Hematopoietic multipotent progenitor cell treated with erythropoietin and hydrocortisone succinate and interleukin-3 and kit ligand, for 15 days (in vitro differentiated cells): ENCODE results near the gene THUMPD2.

Experiments
- DNase-seq: peaks from one replicate; pipeline ENCODE4 v3.0.0-alpha.2; 2015; ENCODE audit warnings: low spot score

The THUMPD2 gene

DNA sequence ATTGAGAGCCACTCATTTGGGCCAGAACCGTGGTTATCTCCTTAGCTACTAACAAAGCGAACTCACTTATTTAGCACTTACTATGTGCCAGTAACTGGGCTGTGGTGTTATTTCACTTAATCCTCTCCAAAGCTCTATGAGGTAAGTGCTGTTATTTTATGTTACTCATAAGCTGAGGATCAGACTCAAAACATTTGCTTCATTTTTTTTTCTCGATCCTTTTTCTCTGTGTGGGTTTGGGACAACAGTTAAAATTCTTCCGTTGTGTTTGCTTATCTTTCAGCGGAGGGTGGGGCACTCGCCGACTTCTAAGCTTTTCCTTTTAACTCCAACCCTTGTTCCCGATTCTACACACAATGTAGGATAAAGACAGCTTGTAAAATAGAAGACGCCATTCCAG lies 60.6 kb downstream of the THUMPD2 start:
- DNase-seq, result no peak

DNA sequence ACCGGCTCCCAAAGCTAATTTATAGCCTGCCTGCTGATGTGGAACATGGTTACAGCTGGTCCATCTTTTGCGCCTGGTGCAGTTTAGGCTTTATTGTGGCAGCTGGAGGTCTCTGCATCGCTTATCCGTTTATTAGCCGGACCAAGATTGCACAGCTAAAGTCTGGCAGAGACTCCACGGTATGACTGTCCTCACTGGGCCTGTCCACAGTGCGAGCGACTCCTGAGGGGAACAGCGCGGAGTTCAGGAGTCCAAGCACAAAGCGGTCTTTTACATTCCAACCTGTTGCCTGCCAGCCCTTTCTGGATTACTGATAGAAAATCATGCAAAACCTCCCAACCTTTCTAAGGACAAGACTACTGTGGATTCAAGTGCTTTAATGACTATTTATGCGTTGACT lies 62.0 kb downstream of the THUMPD2 start:
- DNase-seq, result no peak

GRCh38 chr2:39715822-39716221 lies 63.2 kb downstream of the THUMPD2 start:
- DNase-seq, result no peak

DNA sequence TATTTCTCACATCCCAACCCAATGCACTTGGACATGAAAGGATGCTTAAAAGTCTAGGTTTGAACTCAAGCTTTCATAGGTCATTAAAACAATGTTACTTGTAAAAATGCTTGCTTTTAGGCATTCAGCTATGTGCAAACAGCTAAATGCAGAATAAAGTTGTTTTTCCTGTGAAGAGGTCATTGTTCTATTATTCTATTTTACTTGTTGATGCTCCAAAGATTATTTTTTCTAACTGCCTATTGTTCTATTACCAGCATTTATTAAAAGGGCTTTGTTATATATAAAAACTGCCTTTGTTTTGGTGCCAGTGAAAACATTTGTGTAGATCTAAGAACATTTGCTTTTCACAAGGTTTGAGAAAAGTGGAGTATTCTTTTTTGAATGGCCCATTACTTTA lies 64.0 kb downstream of the THUMPD2 start:
- DNase-seq, result no peak

- no peak for DNase-seq
Measured at GRCh38 chr2:39712953-39713352, 66.1 kb downstream of the THUMPD2 start.

DNA sequence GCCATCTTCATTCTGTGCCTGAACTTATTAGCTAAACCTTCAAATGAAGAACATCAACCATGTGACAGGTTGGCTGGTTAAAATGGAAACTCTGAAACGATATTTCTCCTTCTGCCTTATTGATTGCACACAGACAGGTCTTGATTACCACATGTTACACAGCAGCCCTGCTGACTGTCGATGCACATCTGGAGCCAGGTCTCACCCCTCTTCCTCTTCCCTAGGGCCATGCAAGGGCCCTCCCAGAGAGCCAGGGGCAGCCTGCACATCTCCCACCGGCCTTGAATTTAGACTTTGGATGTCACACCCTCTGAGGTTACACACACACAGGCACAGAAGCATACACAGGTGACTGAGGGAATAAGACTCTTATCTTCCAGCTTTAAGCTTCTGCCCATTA lies 68.3 kb downstream of the THUMPD2 start:
- no peak for DNase-seq

DNA sequence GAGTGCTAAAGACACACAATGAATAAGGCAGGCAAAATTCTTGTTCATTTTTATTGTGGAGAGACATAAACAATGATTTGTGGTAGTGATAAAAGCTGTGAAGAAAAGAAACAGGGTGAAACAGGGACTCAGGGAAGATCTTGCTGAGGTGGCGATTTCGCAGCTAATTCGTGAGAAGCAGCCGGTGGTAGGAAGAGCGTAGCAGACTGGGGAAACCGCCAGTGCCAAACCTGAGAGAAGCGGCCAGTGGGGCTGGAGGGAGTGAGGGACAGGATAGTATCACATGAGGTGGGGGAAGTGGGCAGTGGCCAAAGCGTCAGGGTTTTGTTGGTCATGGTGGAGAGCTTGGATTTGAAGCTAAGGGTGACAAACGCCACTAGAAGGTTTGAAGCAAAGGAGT lies 71.1 kb downstream of the THUMPD2 start:
- DNase-seq, result no peak

DNA sequence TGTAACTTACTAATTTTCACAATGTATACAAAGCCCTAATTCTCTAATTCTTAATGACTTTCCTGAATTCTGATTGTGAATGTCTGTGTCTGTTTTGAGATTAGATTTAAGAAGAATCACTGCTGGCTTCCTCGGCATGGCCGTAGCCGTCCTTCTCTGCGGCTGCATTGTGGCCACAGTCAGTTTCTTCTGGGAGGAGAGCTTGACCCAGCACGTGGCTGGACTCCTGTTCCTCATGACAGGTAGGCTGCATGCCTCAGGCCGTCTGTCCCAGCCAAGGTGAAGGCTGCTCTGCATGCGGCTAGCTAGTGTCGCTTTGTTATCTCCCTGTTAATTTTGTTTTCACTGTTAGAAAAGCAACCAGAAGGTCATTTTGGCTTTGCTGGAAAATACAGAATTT lies 72.1 kb downstream of the THUMPD2 start:
- DNase-seq, result no peak

- no peak for DNase-seq
Measured at GRCh38 chr2:39706312-39706711, 72.7 kb downstream of the THUMPD2 start.

DNA sequence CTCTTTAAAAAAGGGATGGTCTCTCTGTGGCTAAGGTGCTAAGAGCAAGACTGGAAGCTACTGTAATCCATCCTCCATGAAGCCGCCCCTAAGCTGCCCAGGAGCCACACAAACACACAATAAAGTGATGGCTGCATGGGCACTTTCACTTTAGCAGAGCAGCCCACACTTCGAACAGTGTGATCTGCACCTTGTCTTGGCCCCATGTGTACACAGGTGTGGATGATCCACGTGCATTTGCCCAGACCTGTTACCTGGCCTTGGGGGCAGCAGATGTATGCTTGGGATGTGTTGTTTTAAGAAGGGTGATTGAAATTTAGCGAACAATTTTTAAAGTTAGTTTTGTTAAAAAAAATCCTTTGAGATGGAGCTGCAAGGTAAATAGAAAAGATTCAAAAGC lies 73.4 kb downstream of the THUMPD2 start:
- DNase-seq, result no peak

GRCh38 chr2:39704540-39704939 lies 74.5 kb downstream of the THUMPD2 start:
- no peak for DNase-seq

- DNase-seq, result no peak
Measured at GRCh38 chr2:39703181-39703872, 75.7 kb downstream of the THUMPD2 start.

GRCh38 chr2:39701137-39701536 lies 77.9 kb downstream of the THUMPD2 start:
- DNase-seq, result no peak

GRCh38 chr2:39697454-39697853 lies 81.6 kb downstream of the THUMPD2 start:
- no peak for DNase-seq

DNA sequence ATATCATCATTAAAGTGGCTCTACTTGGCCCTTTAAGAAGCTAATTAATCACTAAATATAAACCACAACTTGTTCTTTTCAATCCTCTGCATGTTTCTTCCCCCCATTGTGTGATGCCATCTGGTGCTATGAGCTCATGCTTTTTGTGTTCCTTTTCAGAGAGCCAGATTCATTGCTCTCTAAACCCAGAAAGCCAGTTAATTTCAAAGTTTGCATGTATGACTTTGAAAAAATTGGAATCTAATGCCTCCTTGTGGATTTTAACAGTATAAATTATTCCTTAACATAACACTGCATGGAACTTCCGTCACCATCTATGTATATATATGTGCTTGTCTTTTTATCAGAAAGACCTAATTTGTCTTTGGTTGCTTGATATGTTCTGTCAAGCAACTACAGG lies 82.2 kb downstream of the THUMPD2 start:
- DNase-seq, result no peak

DNA sequence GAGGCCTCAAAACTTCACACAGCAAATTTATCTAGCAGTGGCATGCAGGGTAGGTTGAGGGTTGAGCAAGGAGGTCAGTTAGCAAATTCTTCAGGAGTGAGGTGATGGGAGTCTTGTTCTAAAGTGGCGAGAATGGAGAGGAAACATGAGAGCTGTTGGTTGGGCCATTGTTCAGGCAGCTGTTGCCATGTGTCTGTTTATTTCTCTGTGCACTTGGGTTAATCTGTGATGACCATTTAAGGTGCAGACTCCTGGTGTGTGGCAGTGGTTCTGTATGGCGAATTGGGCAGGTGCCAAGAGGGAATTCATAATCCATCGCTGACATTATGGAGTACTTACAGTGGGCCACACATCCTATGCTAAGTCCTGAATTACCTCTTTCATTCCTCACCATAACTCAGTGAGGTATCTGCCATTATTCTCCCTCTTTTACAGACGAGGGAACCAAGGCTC lies 82.9 kb downstream of the THUMPD2 start:
- DNase-seq, result no peak

- DNase-seq, result no peak
Measured at GRCh38 chr2:39693245-39693644, 85.8 kb downstream of the THUMPD2 start.

DNA sequence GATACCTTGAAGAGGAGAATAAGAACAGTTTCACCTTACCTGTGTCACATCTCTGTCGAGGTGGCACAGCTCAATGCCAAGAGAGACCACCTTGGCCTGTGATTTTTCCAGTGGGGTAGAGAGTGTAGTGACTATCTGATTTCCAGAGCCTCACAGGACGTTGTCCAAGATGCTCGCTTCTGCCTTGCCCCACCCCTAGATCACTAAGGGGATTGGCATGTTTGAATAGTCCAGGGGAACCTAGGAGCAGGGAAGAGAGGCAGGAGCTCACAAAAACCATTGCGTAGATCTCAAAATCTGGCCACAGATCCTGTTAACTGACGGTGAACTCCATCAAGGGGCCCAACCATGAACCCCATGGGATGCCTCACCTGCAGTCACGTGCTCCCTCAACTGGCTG lies 89.2 kb downstream of the THUMPD2 start:
- no peak for DNase-seq

DNA sequence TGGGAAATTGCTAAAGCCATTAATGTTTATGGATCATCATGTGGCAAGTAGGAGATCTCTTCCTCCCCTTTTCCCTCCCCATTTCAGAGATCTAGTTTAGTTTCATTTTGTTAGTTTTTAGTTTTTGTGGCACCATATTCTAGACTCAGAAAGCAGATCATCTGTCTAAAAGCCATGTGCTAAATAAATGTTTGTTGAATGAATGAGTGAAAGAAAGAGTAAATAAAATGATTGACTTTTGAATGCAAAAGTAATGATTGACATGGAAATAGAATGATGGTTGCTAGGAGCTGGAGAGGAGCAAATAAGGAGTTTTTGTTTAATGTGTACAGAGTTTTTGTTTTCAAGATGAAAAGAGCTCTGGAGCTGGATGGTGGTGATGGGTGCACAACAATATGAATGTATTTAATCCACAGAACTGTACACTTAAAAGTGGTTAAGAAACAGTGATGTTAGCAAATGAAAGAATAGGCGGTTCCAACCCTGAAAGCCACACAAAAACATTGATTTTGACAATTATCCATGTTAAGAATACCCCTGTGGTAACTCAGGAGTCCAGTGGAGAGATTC lies 89.7 kb downstream of the THUMPD2 start:
- DNase-seq, result no peak

GRCh38 chr2:39688181-39688580 lies 90.9 kb downstream of the THUMPD2 start:
- DNase-seq, result no peak

DNA sequence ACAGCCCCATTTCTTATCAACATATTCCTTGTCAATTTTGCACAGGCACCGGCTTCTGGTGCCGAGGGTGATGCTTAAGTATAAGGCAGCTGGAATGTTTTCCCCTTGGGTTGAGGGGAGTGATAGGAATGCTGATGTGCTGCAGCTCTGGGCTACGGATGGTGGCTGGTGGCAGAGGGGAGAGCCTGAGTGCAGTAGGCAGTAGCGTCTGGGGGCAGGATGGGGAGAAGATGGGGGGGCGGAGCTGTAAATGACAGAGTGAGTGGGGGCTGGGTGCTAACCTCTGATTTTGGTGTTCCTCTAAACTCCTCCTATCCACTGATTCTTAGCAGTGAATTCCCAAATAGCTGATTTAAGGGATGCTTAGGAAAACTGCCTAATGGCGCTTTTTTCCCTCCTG lies 92.6 kb downstream of the THUMPD2 start:
- DNase-seq, result no peak
